Gastrocnemius medialis (tissue), 4 donors: Measurements from ENCODE around the gene WNT5A.

ENCODE experiments used
- POLR2A ChIP-seq, 2 donors: fragments of 450-650 bp; IDR thresholded peaks; one replicate each; pipeline ENCODE4 v1.6.1; 2017; ENCODE audit warnings: antibody characterized with exemption in 2 of 2, mild to moderate bottlenecking in 2 of 2, moderate library complexity in 2 of 2
- TF ChIP-seq, protein P1 (sequence below), 5 experiments: fragments of 450-650 bp in 3 of 5; fragments of 200-600 bp in 2 of 5; sonication (generic) in 2 of 5; IDR thresholded peaks in 4 of 5; conservative IDR thresholded peaks in 1 of 5; 1 replicate in 4 of 5; 2 replicates in 1 of 5; pipeline ENCODE4 v1.5.1; 2016 to 2019; ENCODE audit warnings: antibody characterized with exemption in 5 of 5, mild to moderate bottlenecking in 3 of 5, moderate library complexity in 3 of 5

DNA sequence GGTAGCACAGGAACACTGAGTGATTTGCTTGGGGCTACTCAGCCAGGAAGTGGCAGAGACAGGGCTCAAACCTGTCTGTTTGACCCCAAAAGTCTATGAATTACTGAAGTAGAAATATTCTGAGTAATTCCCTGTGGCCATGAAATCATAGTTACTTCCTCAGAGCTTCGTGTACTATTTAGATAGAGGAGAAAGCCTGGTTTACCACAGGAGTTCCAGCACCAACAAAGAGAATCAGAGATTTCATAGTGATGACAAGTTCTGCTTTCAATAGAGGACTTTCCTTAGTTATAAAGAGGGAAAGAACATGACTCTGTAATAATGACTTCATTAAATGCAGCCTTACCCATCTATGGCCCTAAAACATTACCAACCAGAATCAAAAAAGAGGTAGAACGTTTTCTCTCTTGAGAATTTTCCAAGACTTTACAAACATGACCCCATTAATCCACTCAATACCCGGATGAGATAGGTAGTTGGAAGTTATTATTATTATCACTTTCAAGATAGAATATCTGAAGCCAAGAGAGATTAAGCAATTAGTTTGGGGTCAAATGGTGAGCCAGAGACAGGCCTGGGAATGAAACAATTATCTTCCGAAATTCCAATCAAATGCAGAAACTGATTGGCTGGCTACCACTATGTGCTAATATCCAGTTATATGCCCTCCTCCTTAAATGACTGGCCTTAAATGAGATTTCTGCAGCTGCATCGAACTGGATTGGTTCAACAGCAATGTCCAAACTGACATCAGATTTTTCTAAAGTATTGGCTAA lies 13.6 kb upstream of the WNT5A start:
- TF ChIP-seq, protein P1, sequence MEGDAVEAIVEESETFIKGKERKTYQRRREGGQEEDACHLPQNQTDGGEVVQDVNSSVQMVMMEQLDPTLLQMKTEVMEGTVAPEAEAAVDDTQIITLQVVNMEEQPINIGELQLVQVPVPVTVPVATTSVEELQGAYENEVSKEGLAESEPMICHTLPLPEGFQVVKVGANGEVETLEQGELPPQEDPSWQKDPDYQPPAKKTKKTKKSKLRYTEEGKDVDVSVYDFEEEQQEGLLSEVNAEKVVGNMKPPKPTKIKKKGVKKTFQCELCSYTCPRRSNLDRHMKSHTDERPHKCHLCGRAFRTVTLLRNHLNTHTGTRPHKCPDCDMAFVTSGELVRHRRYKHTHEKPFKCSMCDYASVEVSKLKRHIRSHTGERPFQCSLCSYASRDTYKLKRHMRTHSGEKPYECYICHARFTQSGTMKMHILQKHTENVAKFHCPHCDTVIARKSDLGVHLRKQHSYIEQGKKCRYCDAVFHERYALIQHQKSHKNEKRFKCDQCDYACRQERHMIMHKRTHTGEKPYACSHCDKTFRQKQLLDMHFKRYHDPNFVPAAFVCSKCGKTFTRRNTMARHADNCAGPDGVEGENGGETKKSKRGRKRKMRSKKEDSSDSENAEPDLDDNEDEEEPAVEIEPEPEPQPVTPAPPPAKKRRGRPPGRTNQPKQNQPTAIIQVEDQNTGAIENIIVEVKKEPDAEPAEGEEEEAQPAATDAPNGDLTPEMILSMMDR (IDR thresholded peaks at IDR 0.05 in 4 of 5, conservative IDR thresholded peaks at IDR 0.05 in 1 of 5), result no peak
- no peak for TF ChIP-seq POLR2A (IDR thresholded peaks at IDR 0.05)
